EH (cell line): ENCODE results near the gene LRRC47.

Source experiments
- DNase-seq: peaks from one replicate; pipeline ENCODE4 v3.0.0-alpha.2; 2015; ENCODE audit warnings: low read depth

Gene LRRC47

DNA sequence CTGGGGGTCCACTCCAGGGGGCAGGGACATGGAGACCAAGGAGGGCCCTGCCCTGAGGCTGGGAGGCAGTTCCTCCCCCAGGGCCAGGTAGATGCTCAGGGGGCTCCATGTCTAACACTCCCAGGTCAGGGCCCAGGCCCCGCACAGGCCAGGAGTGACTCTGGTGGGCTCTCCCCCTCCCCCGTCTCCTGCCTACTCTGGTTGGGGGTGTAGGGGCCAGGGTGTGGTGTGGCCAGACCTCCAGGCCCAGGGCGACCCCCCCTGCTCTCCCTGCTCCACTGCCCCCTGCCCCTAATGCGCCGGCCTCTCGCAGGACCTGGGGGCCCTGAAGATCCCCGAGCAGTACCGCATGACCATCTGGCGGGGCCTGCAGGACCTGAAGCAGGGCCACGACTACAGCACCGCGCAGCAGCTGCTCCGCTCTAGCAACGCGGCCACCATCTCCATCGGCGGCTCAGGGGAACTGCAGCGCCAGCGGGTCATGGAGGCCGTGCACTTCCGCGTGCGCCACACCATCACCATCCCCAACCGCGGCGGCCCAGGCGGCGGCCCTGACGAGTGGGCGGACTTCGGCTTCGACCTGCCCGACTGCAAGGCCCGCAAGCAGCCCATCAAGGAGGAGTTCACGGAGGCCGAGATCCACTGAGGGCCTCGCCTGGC is 63.7 kb downstream of the LRRC47 start:
- no peak for DNase-seq

DNA sequence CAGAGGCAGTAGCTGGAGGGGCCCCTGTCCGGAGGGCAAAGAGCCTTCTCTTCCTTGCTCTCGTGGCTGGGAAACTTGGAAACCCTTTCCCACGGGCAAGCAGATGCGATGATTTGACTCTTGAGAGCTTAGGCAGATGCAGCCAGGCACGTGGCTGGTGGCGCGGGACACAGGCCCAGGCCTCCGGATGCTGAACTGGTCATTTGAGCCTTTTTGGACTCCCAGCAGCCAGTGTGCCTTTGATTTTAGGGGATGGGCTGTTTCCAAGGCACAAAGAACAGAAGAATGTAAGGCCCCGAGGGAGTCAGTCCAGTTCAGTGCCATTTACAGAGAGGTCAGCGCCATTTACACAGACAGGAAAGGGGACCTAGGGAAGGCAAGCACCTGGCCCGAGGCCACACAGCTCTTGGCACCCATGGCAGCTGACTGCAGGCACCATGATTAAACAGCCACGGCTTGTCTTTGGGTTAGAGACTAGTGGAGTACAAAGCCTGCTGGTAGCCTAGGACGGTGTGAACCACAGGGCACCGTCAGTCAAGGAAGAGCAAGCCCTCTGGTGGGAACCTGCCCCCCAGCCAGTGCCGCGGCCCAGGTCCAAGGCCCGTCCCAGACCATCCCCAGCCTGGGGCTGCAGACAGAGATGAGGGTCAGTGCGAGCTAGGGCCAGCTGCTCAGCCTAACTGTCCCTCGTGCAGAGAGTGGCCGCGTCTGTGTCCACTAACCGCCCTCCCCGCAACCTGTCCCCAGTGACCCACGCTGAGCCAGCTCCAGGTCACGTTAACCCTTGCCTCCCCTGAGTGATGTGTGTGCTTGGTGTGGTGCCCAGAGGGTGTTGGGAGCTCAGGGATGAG is 64.5 kb downstream of the LRRC47 start:
- no peak for DNase-seq

DNA sequence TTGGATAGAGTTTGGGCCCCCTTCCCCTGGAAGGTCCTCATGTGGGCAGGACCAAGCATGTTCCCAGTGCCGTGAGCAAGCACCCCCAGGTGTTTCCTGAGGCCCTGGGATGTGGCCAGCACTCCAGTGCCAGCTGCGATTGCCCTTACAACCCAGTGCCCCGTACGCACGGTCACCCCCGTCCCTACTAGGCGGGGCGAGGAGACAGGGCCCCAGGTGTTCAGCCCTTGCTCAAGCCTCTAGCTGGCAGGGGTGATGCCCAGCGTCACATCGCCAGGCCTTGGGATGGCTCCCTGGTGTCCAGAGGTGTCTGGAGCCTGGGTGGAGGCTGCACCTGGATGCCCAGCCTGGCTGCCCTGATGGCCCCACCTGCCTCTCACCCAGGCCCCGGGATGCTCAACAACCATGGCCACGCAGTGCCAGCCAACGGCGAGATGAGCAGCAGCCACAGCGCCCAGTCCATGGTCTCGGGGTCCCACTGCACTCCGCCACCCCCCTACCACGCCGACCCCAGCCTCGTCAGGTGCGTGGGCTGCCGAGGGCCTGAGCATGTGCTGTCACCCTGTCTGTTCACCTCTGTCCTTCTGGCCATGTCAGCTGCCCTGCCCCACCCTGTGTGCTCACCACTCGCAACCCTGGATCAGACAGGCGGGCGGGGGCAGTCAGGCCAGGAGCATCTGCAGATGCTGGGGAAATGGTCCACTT is 65.6 kb downstream of the LRRC47 start:
- DNase-seq: no peak

- DNase-seq: no peak
Measured at GRCh38 chr1:3729594-3730542, 66.4 kb downstream of the LRRC47 start.
